Measurements from ENCODE around the gene EBLN1.

Gene EBLN1

GRCh38 chr10:22217842-22218241 is at the start of gene EBLN1:
EBLN1 (minus strand) TSS chr10:22218015; CDS start chr10:22209983, 8,032 bp downstream.
- no peak for DNase-seq

DNA sequence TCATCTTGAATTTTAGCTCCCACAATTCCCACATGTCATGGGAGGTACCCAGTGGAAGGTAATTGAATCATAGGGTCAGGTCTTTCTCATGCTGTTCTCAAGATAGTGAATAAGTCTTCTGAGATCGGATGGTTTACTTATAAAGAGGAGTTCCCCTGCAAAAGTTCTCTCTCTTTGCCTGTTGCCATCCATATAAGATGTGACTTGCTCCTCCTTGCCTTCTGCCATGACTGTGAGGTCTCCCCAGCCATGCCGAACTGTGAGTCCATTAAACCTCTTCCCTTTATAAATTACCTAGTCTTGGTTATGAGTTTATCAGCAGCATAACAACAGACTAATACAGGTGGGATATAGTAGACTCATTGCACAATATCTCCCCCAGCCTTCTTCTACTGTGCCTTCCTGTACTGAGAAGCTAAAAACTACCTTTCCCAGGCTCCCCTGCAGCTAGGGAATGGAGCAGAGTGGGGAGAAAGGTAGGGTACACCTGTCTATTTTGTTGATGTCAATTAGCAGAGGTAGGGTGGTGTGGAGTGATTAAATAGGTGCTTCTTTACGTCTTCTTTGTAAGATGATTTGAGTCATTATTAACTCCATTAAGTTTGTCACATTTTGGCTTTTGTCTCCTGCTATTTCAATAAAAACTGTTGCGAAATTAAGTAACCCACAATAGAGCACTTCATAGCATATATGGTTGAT is 48.2 kb upstream of the EBLN1 start:
- no peak for DNase-seq

- DNase-seq: no peak
Measured at GRCh38 chr10:22263106-22263505, 45.3 kb upstream of the EBLN1 start.

GRCh38 chr10:22259280-22259679 is 41.5 kb upstream of the EBLN1 start:
- DNase-seq: no peak

- peak in 17 of 51 donors; percentile 2 to 43 (median 8) for DNase-seq
Measured at GRCh38 chr10:22258471-22258870, 40.7 kb upstream of the EBLN1 start.

GRCh38 chr10:22253580-22253882 is 35.7 kb upstream of the EBLN1 start:
- peak in 13 of 51 donors; percentile 3 to 50 (median 35) for DNase-seq

- DNase-seq: peak in 43 of 51 donors; percentile 14 to 83 (median 54)
Measured at GRCh38 chr10:22252801-22253579, 35.2 kb upstream of the EBLN1 start.

GRCh38 chr10:22252224-22252800 is 34.5 kb upstream of the EBLN1 start:
- peak in 47 of 51 donors; percentile 10 to 94 (median 56) for DNase-seq

DNA sequence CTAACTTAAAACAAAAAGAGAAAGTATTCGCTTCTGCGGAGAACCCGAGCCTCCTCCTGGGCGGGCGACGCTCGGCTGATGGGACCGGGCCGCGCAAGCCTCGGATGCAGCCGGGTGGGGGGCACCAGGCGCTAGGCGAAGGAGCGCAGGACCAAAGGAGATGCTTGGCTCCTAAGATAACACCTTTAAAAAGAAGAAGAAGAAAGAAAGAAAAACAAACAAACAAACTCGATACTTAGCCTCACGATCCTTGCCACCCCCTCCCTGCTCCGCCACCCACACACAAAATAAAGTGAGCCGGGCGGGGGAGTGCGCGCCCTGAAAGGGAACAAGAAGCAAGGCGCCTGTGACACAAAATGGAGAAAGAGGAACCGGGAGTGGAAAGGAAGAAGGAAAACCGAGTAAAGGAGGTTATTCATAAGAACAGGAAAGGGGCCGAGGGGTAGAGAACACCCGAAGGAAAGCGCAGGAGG is 34.0 kb upstream of the EBLN1 start:
- peak in 47 of 51 donors; percentile 12 to 94 (median 54) for DNase-seq

- peak in 1 of 51 donors; percentile 36 for DNase-seq
Measured at GRCh38 chr10:22250897-22251660, 33.3 kb upstream of the EBLN1 start.

DNA sequence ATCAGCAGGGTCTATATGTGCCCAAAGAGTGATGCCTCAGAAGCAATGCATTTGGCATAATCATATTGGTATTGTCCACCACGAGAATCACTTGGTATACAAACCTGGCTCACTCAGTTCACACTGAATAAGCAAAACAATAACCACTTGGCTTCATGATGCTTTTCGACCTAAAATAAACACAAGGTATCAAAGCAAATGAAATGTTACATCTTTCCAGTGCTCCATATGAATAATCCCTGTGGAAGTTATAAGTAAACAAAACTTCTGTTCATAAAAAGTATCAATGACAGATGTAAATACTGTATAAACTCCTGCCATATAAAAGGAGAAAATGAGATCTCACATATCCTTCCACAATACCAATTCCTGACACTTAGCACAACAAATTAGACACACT is 29.8 kb upstream of the EBLN1 start:
- DNase-seq: no peak

- DNase-seq: no peak
Measured at GRCh38 chr10:22246680-22247391, 29.0 kb upstream of the EBLN1 start.

- DNase-seq: no peak
Measured at GRCh38 chr10:22245567-22245966, 27.8 kb upstream of the EBLN1 start.

GRCh38 chr10:22244855-22245254 is 27.0 kb upstream of the EBLN1 start:
- no peak for DNase-seq

DNA sequence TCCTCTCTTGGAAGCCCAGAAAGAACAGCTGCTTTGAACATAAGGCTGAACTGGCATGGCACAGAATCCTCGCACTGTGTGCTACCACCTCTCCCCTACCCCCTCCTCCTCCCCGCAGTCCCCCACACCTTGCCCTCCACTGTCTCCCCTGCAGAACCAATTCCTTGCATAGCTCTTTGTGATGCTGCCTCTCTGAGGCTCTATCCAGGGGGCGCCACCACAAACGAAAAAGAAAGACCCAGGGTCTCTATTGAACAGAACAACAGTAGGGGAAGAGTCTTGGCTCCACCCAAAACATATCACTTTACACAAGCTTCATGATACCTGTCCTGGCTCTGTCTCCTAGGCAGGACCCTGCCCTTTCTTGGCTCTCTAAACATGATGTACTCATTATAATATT is 26.2 kb upstream of the EBLN1 start:
- DNase-seq: no peak

- DNase-seq: no peak
Measured at GRCh38 chr10:22243321-22243720, 25.5 kb upstream of the EBLN1 start.

- DNase-seq: no peak
Measured at GRCh38 chr10:22231260-22231659, 13.4 kb upstream of the EBLN1 start.

GRCh38 chr10:22230158-22230833 is 12.5 kb upstream of the EBLN1 start:
- peak in 7 of 51 donors; percentile 3 to 66 (median 7) for DNase-seq

DNA sequence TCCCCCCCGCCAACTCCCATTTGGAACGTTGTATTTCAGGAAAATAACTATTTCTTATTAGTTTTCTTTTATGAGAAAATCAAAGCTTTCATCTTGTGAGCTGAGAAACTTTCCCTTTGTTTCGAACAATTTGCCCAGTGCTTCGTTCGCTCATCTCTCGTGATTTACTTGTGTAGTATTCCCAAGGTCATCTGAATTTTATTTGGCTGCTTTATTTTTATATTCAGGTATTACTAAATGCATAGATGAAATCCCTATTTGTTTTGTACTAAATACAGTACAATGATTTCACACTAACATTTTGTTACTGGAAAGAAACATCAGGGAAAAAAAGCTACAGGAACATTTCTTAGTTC is 12.0 kb upstream of the EBLN1 start:
- peak in 2 of 51 donors; percentile 8 to 66 for DNase-seq

All from hypothalamus (tissue), 51 donors.